Ovary (tissue), 3 donors: Measurements from ENCODE around the gene HYI.

Source experiments
- CTCF ChIP-seq, 3 donors: fragments of 450-650 bp in 2 of 3; fragments of 200-600 bp in 1 of 3; IDR thresholded peaks; one replicate each; pipeline versions ENCODE4 v1.5.1 to v1.8.0; 2016 to 2022; ENCODE audit warnings: antibody characterized with exemption in 3 of 3, mild to moderate bottlenecking in 1 of 3
- EP300 ChIP-seq: sonication (generic); formaldehyde crosslinking; IDR thresholded peaks from one replicate; pipeline ENCODE4 v1.6.1; 2017; ENCODE audit warnings: antibody characterized with exemption
- donor health status: DM: no; HTN: no; CAD: no.

GRCh38 chr1:43410571-43410970 is 43.2 kb downstream of the HYI start:
- no peak for TF ChIP-seq CTCF (IDR thresholded peaks at IDR 0.05)
- TF ChIP-seq EP300: no peak
